Stimulated activated CD8-positive, alpha-beta memory T cell treated with anti-CD3 and anti-CD28 coated beads, Interleukin-4, amount 100 ng/mL, for 4 hours (primary cell): Measurements from ENCODE around the gene COL4A2.

Experiments used
- DNase-seq, 2 donors: peaks; one replicate each; pipeline ENCODE4 v3.0.0-alpha.2; 2020; ENCODE audit warnings: low read depth in 2 of 2, low spot score in 1 of 2

COL4A2 gene

DNA sequence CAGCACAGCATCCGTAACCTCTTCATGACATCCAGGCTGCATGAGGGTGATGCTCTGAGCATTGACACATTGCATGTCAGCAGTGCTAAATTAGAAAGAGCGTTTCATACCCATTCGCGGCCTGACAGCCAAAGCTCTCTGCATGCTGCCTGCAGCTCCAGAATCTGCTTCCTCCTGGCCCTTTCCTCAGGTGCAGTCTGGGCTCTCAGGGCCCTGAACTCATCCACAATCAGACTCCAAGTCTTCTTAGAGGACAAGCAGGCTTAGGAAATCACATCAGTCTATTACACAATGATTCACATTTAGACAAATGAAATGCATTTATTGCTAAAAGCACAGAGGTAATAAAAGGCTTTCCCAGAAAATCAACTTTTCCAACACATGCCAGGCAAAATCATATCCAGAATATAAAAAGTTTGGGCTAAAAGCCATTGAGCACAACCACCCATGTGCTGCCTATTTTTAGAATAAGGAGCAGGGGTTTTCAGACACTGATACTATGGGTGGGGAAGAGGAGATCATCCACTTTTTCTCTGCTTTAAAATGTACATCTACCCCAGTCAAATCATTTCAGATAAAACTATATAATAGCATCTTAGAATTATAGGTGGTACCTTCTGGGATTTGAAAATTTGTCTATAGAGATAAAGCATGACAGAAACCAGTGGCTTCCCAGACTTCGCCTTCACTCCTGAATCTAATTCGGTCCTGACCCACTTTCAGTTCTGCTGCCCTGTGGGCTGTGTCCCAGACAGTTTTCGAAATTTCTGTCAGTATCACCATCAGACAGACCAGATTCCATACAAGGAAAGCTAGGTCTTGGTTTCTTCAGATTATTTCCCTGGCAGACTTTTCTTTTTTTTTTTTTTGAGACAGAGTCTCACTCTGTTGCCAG, 109.3 kb downstream of the COL4A2 start:
- no peak for DNase-seq

DNA sequence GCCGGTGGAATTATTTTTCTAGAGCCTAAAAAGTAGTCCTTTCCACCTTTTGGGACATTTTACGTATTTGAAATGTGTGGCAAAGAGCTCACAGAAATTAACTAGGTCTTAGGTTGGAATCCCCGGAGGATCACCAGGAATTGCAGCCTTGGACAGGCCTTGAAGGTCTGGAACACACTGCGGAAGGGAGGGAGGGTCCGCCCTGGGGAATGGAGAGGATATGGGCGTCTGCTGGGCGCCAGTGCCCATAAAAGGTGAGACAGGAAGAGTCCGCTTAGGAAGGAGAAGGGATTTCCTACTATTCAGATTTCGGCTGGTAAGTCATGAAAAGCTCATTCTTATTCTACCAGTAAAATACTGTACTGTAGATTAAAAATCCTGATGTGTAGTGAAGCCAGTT, 111.9 kb downstream of the COL4A2 start:
- DNase-seq, result no peak

DNA sequence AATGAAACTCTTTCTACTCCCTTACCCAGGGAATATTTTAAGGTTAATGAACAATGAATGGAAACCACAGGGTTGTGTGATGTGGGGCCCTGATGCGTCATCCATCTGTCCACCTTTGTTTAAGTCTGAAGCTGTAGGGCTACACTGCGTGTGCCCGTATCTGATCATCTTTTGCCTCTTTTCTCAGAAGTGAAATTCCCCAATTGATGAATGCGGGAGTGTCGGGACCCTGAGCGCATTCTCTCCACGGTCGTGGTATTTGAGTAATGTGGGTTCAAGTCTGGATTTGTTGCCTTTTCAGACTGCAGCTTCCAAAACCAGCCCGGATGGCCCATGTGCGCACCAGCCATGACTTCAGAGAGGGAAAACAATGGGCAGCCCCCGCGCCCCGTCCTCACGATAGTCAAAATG, 112.3 kb downstream of the COL4A2 start:
- DNase-seq, result no peak

DNA sequence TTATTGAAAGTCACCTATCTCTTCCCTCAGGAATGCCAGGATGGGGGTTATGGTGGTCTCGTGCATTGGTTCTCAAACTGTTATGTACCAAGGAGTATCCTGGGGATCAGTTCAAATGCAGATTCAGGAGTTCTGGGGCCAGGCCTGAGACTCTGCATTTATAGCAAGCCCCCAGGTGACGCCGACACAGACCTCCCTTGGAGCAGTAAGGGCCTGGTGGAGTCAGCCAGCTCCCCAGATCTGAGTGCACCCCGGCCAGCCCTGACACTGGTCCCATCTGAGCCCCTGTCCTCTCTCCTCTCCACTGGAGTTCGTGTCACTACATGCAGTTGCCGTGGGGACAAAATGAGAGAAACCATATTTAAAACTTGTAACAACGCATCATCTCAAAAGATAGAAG, 112.9 kb downstream of the COL4A2 start:
- no peak for DNase-seq

DNA sequence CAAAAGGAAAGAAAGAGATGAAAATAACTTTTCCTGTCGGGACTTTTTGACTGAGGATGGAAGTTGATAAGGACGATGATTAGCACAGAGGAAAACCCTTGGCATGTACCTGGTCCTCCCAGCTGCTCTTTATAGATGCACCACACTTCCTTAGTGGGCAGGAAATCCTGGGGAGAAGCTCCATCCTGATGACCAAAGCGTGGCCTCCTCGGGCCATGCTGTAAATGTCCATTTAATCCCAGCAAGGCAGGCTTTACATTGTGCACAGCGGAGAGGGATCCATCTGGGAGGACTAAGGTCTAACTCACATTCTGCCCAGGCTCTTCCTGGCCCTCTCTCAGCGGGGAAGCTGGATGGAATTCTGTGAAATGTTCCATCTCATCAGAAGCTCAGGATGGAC, 113.5 kb downstream of the COL4A2 start:
- DNase-seq, result no peak

DNA sequence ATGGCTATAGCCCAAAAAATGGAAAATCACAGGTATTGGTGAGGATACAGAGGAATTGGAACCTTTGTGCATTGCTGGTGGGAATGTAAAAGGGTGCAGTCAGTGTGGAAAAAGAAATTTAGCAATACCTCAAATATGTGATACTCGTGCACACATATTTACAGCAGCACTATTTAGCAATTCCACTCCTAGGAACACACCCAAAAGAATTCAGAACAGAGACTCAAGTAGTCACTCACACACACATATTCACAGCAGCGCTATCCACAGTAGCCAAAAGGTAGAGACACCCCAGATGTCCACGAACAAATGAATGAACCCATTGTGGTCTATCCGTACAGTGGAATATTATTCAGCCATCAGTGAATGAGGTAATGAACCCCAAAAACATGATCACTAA, 114.0 kb downstream of the COL4A2 start:
- no peak for DNase-seq

DNA sequence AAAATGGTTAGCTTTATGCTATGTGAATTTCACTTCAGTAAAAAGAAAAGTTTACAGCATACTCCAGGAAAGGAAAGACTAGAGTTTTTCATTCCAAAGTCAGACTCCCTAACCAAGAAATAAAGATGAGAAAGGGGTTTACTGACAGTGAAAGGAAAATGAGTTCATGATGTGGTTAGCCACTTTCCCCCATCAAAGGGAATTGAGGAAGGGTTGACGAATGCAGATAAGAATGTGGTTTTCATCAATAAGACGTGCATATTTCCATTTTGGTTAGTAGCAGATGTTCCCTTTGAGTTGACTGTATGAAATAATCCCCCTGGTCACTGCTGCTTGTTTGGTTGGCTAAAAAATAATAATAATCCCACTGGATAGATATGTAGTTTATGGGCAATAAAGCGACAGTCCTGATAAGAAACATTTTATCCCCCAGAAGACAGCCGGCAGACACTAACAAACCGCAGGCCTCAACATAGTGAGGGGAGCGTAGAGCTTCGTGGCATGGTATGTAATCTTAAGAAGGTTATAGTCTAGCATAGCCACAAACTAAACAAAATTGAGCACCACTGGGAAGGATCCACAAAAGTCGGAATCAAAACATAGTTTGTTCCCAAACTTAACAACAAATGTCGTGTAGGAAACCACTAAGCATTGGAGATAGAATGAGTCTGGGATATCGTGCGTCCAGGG, 114.8 kb downstream of the COL4A2 start:
- DNase-seq, result no peak

DNA sequence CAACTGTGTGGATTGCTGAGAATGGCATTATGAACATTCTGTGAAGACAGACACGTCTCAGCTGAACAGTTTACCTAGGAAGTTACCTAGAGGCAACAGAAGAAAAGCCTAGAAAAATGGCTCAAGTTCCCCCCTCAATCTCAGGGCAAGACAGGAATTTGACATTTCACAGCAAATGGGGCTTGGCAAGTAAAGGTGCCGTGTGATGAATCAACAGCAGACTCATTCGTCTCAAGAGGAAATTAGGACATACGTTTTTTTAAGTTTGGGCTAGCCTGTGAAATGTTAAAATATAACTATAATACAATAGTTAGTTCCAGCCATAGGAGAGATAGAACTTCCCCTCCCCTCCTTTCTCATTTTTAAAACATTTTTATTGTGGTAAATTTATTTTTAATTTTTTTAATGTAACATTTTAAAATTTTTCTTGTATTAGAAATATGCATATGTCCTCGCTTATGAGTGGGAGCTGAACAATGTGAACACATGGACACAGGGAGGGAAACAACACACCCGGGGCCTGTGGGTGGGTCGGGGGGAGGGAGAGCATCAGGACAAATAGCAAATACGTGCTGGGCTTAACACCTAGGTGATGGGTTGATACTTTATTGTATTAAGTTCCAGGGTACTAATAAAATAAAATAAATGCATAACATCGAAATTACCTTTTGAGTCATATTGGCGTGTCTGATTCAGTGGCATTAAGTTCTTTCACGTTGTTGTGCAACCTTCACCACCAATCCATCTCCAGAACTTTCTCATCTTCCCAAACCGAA, 116.0 kb downstream of the COL4A2 start:
- DNase-seq, result no peak

DNA sequence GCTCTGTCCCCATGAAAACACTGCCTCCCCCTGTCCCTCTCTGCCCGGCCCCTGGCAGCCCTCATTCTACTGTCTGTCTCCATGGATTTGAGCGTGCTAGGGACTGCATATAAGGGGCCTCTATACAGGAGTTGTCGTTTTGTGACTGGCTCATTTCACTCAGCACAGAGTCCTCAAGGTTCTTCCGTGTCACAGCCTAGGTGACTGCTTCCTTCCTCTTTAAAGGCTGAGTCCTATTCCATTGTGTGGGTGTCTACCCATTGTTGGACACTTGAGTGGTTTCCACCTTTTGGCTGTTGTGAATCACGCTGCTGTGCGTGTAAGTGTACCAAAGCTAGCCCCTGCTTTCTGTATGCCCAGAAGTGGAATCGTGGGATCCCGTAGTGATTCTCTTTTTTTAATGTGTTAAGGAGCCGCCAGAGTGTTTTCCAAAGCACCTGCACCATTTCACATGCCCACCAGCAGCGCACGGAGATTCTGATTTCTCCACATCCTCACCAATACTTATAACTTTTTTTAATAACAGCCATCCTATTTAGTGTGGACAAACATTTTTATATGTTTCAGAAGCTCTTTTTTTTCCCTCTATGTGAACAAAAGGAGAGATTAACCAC, 116.7 kb downstream of the COL4A2 start:
- no peak for DNase-seq

DNA sequence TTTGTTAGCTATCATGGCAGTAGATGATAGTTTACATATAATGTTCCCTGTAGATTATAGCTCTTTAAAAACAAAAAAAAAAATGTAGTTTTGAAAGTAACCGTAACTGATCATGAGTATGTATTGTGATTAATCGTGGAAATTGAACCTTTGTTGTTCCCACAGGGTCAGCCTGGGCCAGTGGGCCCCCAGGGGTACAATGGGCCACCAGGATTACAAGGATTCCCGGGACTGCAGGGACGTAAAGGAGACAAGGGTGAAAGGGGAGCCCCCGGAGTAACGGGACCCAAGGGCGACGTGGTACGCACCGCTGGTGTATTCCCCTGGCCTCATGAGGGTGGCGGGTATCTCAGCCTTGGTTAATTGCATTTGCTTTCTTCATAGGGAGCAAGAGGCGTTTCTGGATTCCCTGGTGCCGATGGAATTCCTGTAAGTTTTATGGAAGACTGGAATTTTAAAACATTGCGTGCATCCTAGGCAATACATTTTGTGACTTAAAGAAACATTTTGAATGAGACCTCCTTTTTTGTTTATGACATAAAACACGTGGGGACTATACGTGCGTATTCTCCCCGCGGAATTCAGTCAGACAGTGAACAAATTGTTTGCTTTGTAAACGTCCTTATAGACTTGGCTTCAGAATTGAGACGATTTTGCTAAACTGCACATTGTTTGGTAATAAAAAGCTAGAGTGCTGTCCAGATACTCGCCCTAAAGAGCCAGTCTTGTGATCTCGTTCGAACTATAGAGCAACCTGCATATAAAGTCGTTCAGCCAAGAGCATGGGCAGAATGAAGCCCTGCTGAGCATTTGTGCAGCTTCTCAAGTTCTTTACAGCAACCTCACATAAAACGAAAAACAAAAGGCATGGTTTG, 117.7 kb downstream of the COL4A2 start:
- DNase-seq, result no peak

DNA sequence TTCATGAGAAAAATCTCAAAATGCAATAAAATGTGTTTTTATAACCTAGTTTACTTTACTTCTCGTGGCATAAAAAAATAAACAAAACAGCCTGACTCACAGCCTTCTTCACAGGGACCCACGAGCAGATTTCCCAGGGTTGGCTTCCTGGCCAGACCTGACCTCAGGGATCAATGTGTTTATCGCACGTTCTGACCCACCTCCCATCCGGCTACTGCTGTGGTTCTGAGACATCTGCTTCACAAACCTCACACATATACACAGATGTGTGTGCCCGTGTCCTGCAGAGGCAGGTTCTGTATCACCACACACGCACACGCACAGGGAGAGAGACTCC, 118.3 kb downstream of the COL4A2 start:
- no peak for DNase-seq

DNA sequence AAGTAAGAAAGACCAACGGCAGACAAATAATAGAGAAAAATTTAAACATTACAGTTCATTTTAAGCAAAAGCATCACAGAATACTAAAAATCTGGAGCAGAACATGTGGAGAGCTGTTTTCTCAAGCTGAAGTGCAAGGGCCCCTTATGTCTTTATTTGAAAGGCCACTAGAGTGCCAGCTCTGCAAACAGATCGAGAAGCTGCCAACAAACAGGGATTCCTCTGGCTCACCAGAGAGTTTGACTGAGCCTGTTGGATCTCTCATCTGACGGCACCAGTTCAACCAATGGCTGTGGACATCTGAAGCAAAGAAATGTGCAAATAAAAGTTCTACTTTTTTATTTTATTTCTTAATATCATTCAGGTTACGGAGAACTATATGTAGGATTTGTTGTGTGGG, 119.7 kb downstream of the COL4A2 start:
- no peak for DNase-seq

DNA sequence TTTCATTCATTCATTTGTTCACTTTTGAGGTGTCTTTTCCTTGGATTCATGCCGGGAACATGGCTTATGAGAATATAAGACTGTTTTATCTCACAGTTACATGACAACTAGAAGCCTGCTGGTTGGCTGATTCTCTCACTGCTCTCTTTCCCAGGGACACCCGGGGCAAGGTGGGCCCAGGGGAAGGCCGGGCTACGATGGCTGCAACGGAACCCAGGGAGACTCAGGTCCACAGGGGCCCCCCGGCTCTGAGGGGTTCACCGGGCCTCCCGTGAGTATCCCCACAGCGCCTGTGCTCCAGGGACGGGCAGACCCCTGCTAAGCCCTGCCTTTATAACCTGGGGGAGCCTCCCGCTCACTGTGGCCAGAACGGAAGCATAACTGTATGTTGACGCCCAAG, 121.2 kb downstream of the COL4A2 start:
- DNase-seq, result no peak

DNA sequence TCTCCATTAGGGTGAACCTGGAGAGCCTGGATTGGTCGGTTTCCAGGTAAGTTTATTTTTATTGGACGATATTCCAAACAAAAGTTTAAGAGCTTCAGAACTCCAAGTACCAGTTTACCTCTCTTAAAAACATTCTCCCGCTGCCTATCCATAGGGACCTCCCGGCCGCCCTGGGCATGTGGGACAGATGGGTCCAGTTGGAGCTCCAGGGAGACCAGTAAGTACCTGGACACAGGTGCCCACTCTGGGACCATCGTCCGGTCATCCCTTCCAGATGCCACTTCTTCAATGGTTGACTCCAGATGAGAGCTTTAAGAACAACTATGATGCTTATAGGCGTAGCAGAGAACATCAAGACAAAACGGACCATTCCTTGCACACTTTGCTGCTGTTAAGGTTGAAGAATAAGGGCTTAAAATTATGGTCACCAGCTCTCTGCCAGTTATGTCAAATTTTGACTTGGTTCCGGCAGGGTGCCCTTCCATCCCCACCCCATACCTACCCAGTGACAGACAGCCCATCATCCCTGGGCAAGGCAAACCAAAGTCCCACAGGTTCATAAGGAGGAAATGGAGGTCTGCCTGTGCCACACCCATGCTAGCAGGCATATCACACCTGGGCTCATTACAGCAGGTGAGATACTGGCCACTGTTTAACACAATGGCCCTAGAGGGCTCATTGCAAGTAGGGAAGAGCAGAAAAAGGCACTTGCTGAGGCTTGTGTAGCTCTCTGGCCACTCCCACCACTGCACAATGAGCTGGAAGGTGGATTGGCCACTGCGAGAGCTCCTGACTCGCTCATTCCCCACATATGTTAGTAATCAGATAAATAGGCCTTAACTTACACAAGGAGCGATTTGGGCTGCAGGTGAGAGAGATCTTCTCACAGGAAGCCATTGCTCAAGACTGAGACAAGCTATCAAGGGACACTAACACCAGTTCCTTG, 123.6 kb downstream of the COL4A2 start:
- DNase-seq, result no peak

DNA sequence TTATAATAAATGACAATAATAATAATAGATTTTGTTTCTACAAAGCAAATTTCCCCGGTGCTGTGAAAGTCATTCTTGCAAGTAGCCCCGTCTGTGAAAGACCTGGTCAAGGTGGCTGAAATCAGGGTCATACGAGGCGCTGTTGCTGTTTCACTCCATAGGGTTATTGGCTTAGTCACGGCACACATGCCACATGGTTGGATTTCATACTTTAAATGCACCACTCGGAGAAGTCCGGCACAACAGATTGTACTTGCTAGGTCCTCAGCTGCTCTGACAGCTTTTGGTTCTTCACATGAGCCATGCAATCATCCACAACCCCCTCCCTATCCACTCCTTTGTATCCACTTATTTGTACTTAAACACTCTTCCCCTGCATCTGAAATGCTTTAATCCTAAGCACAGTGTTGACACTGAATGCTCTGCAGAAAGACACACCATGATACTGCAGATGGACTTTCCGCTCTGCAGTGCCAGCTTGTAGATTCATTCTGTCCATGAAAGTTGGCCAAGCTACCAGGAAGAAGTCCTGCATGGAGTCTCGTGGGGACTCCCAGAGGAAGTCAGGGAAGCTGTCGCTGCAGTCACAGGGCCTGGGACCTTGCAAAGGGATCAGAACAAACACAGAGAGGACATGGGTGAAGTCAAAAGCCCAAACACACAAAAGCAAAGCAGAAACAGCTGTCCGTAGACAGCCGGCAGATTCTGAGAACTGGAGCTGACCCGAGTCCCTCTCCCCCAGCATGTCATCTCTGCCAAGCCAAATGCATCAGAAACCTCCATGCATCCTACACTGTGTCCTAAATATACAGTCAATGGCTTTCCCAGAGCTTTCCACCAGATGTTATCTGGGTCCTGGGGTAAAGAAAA, 124.6 kb downstream of the COL4A2 start:
- no peak for DNase-seq

DNA sequence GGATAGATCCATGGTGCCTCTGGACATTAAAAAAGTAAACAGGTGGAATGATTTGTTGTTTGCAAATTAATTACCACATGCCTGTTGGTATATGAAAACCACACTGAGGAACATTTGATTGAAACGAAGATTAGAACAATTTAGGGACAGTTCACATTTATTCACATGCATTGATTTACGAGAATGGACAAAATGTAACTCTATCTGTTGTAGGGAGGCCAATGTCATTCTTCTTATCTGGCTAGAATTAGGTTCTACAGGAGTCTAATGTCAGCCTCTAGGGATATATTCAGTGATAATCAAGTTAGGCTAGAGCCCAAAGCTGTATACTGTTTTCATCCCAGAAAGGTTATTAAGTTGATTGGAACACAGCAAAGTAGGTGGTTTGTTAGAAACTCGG, 125.4 kb downstream of the COL4A2 start:
- DNase-seq, result no peak

DNA sequence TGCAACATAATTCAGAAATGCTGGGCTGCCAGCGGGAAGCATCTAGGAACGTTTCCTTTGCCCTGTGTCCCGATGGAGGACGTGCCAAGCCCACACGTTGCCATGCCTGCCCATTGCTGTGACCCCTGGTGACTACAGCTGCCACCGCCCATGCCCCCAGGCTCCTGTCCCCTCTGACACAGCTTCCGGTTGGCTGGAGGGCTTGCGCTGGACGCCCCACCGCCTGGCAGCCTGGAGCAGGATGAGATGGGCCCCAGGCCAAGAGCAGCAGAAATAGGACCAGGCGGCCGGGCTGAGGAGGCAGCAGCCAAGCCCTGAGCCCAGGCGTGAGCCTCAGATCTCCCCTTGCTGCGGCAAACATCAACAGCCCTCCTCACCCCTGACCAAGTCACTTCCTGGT, 125.9 kb downstream of the COL4A2 start:
- no peak for DNase-seq

DNA sequence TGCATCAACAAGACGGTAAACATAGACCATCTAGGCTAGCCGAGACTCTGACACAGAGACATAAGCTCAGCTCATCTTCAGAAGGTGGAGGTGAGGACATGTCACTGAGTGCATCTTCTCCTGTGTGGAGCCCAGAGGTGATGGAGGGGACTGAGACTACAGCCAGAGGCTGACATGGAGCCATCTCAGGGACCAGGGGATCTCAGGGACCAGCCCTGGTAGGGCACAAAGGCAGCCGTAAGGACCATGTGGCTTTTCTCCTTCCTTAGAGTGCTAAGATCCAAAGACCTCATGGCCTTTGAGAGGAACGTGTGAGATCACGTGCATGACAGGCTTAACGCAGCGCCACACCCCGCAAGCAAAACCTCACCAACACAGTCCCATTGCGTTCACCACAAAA, 127.5 kb downstream of the COL4A2 start:
- DNase-seq, result no peak

DNA sequence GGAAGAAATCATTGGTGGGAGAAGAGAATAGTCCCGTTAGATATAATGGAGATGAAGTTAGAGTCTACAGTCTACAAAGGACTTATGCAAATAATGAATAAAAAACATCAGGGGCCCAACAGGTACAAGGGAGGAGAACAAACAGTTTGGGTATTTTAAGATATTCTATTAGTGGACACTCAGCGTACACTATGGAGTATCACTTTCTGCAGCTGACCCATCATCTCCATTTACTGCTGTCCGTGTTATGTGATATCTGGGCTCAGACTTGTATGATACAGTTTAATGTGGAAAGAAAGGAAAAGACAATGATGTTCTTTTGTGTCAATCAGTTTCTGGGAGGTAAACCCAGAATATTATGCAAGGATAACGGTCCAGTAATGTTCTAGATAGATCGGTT, 128.2 kb downstream of the COL4A2 start:
- DNase-seq, result no peak
